Endodermal cell (in vitro differentiated cells): ENCODE results near the gene HECW1. TPM values are rescaled to one million over a fixed set of nuclear protein-coding genes. Genes with fewer than 3 reads are reported as not detected.

Experiments
- DNase-seq: peaks from one replicate; pipeline ENCODE4 v3.0.0-alpha.2; 2017
- H3K27ac ChIP-seq: 2 replicates; pipeline ENCODE4 v1.5.1; 2013; ENCODE audit warnings: mild to moderate bottlenecking, low read depth, low read length, moderate library complexity
- H3K27me3 ChIP-seq: 2 replicates; pipeline ENCODE4 v1.6.1; 2013; ENCODE audit warnings: mild to moderate bottlenecking, low read length, moderate library complexity; ENCODE audit not compliant: insufficient read depth, control insufficient read depth, poor library complexity, severe bottlenecking
- H3K36me3 ChIP-seq: 2 replicates; pipeline ENCODE4 v1.7.0; 2013; ENCODE audit warnings: mild to moderate bottlenecking, low read length, moderate library complexity; ENCODE audit not compliant: control insufficient read depth, insufficient read depth
- H3K4me1 ChIP-seq: one replicate; pipeline ENCODE4 v1.7.0; 2013; ENCODE audit warnings: low read length; ENCODE audit not compliant: control insufficient read depth, insufficient read depth
- H3K4me3 ChIP-seq: 2 replicates; pipeline ENCODE4 v1.5.1; 2013; ENCODE audit warnings: mild to moderate bottlenecking, low read length, moderate library complexity
- H3K9ac ChIP-seq: 2 replicates; pipeline ENCODE4 v1.6.1; 2013; ENCODE audit warnings: mild to moderate bottlenecking, low read length, moderate library complexity; ENCODE audit not compliant: poor library complexity, severe bottlenecking; ENCODE audit errors: extremely low read depth
- H3K9me3 ChIP-seq: 2 replicates; pipeline ENCODE4 v1.6.1; 2013; ENCODE audit warnings: mild to moderate bottlenecking, low read length, moderate library complexity; ENCODE audit not compliant: control insufficient read depth
- H3K27ac Mint-ChIP-seq: 2 replicates; pipeline ENCODE4 v1.8.0; 2020; ENCODE audit warnings: mixed read lengths
- H3K27me3 Mint-ChIP-seq: 2 replicates; pipeline ENCODE4 v1.8.0; 2021; ENCODE audit warnings: mild to moderate bottlenecking, mixed read lengths; ENCODE audit not compliant: insufficient read depth
- H3K36me3 Mint-ChIP-seq: 2 replicates; pipeline ENCODE4 v1.8.0; 2020; ENCODE audit warnings: low read depth, mixed read lengths
- H3K4me1 Mint-ChIP-seq: 2 replicates; pipeline ENCODE4 v1.8.0; 2020; ENCODE audit warnings: mixed read lengths
- H3K4me3 Mint-ChIP-seq: 2 replicates; pipeline ENCODE4 v1.8.0; 2020; ENCODE audit warnings: mild to moderate bottlenecking, moderate library complexity, mixed read lengths
- H3K9me3 Mint-ChIP-seq: 2 replicates; pipeline ENCODE4 v1.8.0; 2020; ENCODE audit warnings: mild to moderate bottlenecking, mixed read lengths
- WGBS, 2 experiments: methylation state at CpG; one replicate each; pipeline versions ENCODE4 v1.1.5 to v1.1.7; 2013; ENCODE audit warnings: missing lambda C conversion rate in 2 of 2, mixed read lengths in 1 of 2; ENCODE audit not compliant: insufficient coverage in 1 of 2, insufficient read length in 1 of 2; 5-methylcytosine and 5-hydroxymethylcytosine counted together
- total RNA-seq, 2 donors: library from RNA; stranded (reverse); fragmentation: NEBNext Ultra II Directional in 1 of 2; extraction: Animal tissue kit (Norgen Biotek cat#: 25700) in 1 of 2; gene quantifications; 2 replicates in 1 of 2; 3 replicates in 1 of 2; pipeline ENCODE4 v1.2.1, GENCODE V29; 2021
- TF ChIP-seq, protein P1 (sequence below): fragments of 200-600 bp; sonication (generic); conservative IDR thresholded peaks from 2 replicates; pipeline ENCODE4 v1.5.0; 2021; ENCODE audit warnings: antibody characterized with exemption, mild to moderate bottlenecking

Gene HECW1
- total RNA-seq, 2 donors from 2014 or later, result 4.6 to 12.0 TPM

DNA sequence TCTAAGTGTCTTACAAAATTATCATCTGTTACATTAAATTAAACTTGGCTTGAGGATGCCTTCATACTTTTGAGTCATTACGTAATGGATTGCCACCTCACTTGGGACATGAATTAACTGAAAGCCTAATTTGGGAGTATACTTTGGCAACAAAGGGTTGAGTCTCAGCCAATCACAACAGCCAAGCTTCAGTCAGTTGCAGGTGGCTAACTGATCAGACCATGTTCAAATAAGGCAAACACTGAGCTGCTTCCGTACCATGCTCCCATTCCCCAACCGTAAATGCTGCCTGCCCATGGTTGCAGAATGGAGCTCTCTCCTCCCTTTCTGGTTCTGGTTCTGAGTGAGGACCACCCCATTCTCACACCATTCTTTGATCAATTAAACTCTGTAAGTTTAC is 377.6 kb downstream of the HECW1 start:
- no peak for DNase-seq
- Histone ChIP-seq H3K27ac (no peak overlapping the region), H3K9me3 (no peaks in the 10 kb centered on the region), H3K36me3 (no peaks in the 10 kb centered on the region), H3K27me3 (no peaks in the 10 kb centered on the region), H3K9ac (no peak overlapping the region), H3K4me3 (no peak overlapping the region), H3K4me1 (peaks cover 7% of the 10 kb centered on the region)
- no peaks in the 10 kb centered on the region for H3K9me3 Mint-ChIP-seq
- WGBS, 2 experiments, result 94 to 95% methylated on average over 2 to 3 of the region's 3 CpGs
- H3K27me3 Mint-ChIP-seq, result no peaks in the 10 kb centered on the region
- no peaks in the 10 kb centered on the region for H3K36me3 Mint-ChIP-seq
- no peak overlapping the region for H3K27ac Mint-ChIP-seq
- TF ChIP-seq, protein P1, sequence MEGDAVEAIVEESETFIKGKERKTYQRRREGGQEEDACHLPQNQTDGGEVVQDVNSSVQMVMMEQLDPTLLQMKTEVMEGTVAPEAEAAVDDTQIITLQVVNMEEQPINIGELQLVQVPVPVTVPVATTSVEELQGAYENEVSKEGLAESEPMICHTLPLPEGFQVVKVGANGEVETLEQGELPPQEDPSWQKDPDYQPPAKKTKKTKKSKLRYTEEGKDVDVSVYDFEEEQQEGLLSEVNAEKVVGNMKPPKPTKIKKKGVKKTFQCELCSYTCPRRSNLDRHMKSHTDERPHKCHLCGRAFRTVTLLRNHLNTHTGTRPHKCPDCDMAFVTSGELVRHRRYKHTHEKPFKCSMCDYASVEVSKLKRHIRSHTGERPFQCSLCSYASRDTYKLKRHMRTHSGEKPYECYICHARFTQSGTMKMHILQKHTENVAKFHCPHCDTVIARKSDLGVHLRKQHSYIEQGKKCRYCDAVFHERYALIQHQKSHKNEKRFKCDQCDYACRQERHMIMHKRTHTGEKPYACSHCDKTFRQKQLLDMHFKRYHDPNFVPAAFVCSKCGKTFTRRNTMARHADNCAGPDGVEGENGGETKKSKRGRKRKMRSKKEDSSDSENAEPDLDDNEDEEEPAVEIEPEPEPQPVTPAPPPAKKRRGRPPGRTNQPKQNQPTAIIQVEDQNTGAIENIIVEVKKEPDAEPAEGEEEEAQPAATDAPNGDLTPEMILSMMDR, result no peak
- no peak overlapping the region for H3K4me3 Mint-ChIP-seq
- peaks cover 19% of the 10 kb centered on the region for H3K4me1 Mint-ChIP-seq

DNA sequence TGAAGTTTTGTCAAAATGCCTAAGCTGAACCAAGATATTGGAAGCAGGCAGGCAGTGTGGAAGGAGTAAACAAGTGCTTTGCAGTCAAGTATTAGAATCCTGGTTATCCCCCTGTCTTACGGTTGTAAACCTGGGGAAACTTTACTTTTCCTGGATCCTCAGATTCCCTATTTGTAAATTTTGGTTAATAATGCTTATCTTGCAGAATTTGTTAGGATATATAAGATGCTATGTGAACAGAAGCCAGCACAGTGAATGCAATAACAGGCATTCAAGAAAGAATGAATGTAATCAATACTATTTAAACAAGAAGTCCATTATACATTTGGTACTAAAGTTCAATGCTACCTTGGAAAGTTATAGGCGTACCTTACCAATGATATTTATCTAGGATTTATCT is 378.7 kb downstream of the HECW1 start:
- Histone ChIP-seq H3K36me3 (no peaks in the 10 kb centered on the region), H3K27me3 (no peaks in the 10 kb centered on the region), H3K4me3 (no peak overlapping the region), H3K9me3 (no peaks in the 10 kb centered on the region), H3K27ac (no peak overlapping the region), H3K4me1 (peaks cover 7% of the 10 kb centered on the region), H3K9ac (no peak overlapping the region)
- DNase-seq, result no peak
- WGBS, 2 experiments, result 95% methylated on average over 2 of the region's 2 CpGs; no CpG with 5 or more reads in 1 of the 2 experiments
- Mint-ChIP-seq H3K27ac (no peak overlapping the region), H3K4me3 (no peak overlapping the region), H3K4me1 (peaks cover 18% of the 10 kb centered on the region), H3K27me3 (no peaks in the 10 kb centered on the region), H3K36me3 (no peaks in the 10 kb centered on the region), H3K9me3 (no peaks in the 10 kb centered on the region)
- TF ChIP-seq, protein P1, result no peak

DNA sequence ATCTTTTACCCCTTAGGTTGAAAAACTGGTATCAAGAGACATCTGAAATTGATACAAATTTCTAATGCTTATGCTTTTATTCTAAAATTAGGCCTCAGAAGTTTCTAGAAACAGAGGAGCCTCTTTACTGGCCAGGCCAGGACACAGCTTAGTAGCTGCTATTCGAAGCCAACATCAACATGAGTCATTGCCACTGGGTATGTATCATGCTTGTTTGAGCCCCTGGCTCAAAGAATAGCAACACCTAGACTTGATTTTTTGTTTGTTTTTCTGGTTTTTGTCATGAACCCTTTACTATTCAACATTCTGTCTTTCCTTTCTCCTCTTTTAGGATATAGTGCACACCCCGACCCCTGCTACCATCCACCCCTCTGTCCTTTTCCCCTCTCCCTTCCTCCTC is 379.5 kb downstream of the HECW1 start:
- H3K4me1 ChIP-seq, result peaks cover 7% of the 10 kb centered on the region
- DNase-seq, result no peak
- Mint-ChIP-seq H3K4me1 (peaks cover 15% of the 10 kb centered on the region), H3K27ac (no peak overlapping the region), H3K27me3 (no peaks in the 10 kb centered on the region), H3K36me3 (no peaks in the 10 kb centered on the region), H3K4me3 (no peak overlapping the region), H3K9me3 (no peaks in the 10 kb centered on the region)
- H3K27me3 ChIP-seq, result no peaks in the 10 kb centered on the region
- TF ChIP-seq, protein P1, result no peak
- no peak overlapping the region for H3K9ac ChIP-seq
- H3K36me3 ChIP-seq, result no peaks in the 10 kb centered on the region
- no peak overlapping the region for H3K27ac ChIP-seq
- no peaks in the 10 kb centered on the region for H3K9me3 ChIP-seq
- 86 to 100% methylated on average over 2 of the region's 2 CpGs for WGBS, 2 experiments
- no peak overlapping the region for H3K4me3 ChIP-seq
